ENCODE data around the gene ETHE1. TPM values are rescaled to one million over a fixed set of nuclear protein-coding genes. Genes with fewer than 3 reads are reported as not detected.

The ETHE1 gene
- total and polyA plus RNA-seq, 7 experiments from 2014 or later, result 20.3 to 59.3 (median 25.4) TPM

DNA sequence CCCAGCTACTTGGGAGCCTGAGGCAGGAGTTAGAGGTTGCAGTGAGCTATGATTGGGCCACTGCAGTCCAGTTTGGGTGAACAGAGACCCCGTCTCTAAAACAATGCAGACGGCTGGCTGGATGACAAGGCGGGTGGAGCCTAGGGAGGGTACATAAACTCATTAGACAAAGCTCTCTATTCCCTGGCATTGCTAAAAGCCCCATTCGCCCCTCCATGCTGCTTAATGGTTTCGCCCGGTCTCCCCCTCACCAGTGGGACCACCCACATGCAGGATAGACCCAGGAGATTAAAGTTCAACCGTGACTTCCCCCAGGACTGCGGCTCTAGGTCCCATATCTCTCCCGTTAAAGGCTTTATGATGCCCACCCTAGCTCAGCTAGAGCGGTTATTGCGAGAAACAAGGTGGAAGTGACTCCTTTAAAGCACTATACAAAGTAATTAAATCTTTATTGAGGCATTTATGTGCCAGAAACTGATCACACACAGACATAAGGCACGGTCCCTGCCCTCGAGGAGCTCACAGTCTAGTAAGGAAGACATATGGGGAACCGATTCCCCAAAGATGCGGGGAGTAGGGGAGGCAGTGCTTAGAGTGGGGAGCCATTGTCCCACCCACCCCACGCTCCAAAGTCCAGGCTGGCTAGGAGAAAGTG is 66.5 kb downstream of the ETHE1 start:
- Histone ChIP-seq H3K27me3 (ENCODE audit: control insufficient read depth in 2 of 2, insufficient read depth in 2 of 2, low read length in 2 of 2) (no peaks in the 10 kb centered on the region), H3K36me3 (ENCODE audit: control insufficient read depth in 2 of 3, insufficient read depth in 3 of 3, low read length in 3 of 3) (no peaks in the 10 kb centered on the region), H3K4me3 (ENCODE audit: low read length) (no peak overlapping the region), H3K27ac (ENCODE audit: low read depth, low read length) (no peak overlapping the region), H3K9me3 (ENCODE audit: control insufficient read depth in 2 of 3, low read length in 3 of 3) (no peaks in the 10 kb centered on the region), H3K4me1 (ENCODE audit: control insufficient read depth in 2 of 2, insufficient read depth in 2 of 2, low read length in 2 of 2) (peaks cover 6% of the 10 kb centered on the region in 2 donors)
- Mint-ChIP-seq H3K27ac (peak overlapping the region in 6 of 9 donors; percentile 4 to 72 (median 20)), H3K4me3 (peak overlapping the region in 3 of 10 donors; percentile 1 to 87 (median 5)), H3K4me1 (peaks cover 8 to 43% (median 33%) of the 10 kb centered on the region in 7 donors), H3K27me3 (peaks cover 0 to 4% (median 0%) of the 10 kb centered on the region in 5 donors), H3K36me3 (peaks cover 0 to 8% (median 0%) of the 10 kb centered on the region in 5 donors), H3K9me3 (no peaks in the 10 kb centered on the region)
- DNase-seq (no peak), ATAC-seq (no peak)
- POLR2A ChIA-PET, result interaction anchor here (0.5 to 1.2 kb wide), 3 partner anchors 9 to 160 kb away, joined by 3 read pairs; no protein-coding TSS in a partner anchor
- CTCF ChIA-PET, result interaction anchor here (0.6 to 5.2 kb wide), 3 partner anchors 13 to 69 kb away, joined by 3 to 31 read pairs (median 4); no protein-coding TSS in a partner anchor
- intact Hi-C loops (cut with micrococcal nuclease), result loop anchor here in 1 of 2 donors (5.0 to 10.0 kb wide), 3 partner anchors 117 to 294 kb away; partner anchors contain the start of genes IRGQ, PINLYP, SMG9 and XRCC1

DNA sequence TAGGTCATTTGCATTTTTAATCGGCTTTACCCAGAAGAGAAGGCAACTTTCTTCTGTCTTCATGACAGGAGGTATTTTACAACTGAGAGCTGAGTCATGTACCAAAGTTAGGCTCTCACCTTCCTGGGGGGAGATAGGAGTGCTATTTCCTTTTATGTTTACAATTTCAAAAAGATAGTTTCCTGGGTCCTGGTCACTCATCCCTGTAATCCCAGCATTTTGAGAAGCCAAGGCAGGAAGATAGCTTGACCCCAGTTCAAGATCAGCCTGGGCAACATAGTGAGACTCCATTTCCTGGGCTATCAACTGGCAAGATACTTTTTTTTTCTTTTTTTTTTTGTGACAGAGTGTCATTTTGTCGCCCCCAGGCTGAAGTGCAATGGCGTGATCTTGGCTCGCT is 69.2 kb downstream of the ETHE1 start:
- no peaks in the 10 kb centered on the region for H3K9me3 ChIP-seq (ENCODE audit: control insufficient read depth in 2 of 3, low read length in 3 of 3)
- POLR2A ChIA-PET, result interaction anchor here (0.6 to 1.3 kb wide), 3 partner anchors 16 to 37 kb away, joined by 3 to 9 read pairs (median 3); no protein-coding TSS in a partner anchor
- intact Hi-C loops (cut with micrococcal nuclease), result no loop called here
- peaks cover 2 to 30% (median 21%) of the 10 kb centered on the region in 7 donors for H3K4me1 Mint-ChIP-seq
- DNase-seq (no peak), ATAC-seq (no peak)
- no peaks in the 10 kb centered on the region for H3K4me1 ChIP-seq (ENCODE audit: control insufficient read depth in 2 of 2, insufficient read depth in 2 of 2, low read length in 2 of 2)
- peaks cover 0 to 9% (median 0%) of the 10 kb centered on the region in 5 donors for H3K36me3 Mint-ChIP-seq
- no peaks in the 10 kb centered on the region for H3K9me3 Mint-ChIP-seq
- H3K27me3 Mint-ChIP-seq, result peaks cover 0 to 6% (median 0%) of the 10 kb centered on the region in 5 donors
- H3K4me3 ChIP-seq (ENCODE audit: low read length), result no peak overlapping the region
- H3K4me3 Mint-ChIP-seq, result no peak overlapping the region
- H3K27ac ChIP-seq (ENCODE audit: low read depth, low read length), result no peak overlapping the region
- H3K27me3 ChIP-seq (ENCODE audit: control insufficient read depth in 2 of 2, insufficient read depth in 2 of 2, low read length in 2 of 2), result no peaks in the 10 kb centered on the region
- H3K27ac Mint-ChIP-seq, result no peak overlapping the region
- no peaks in the 10 kb centered on the region for H3K36me3 ChIP-seq (ENCODE audit: control insufficient read depth in 2 of 3, insufficient read depth in 3 of 3, low read length in 3 of 3)
- CTCF ChIA-PET, result interaction anchor here (1.1 to 2.5 kb wide), 2 partner anchors 11 to 62 kb away, joined by 4 to 8 read pairs; no protein-coding TSS in a partner anchor

Other genes starting within 250 kb of the ETHE1 start
- gene CD177, start 173.5 kb downstream of the ETHE1 start, total RNA-seq, result not detected
- gene CD177, start 173.5 kb downstream of the ETHE1 start, polyA plus RNA-seq, result not detected
- gene TEX101, start 112.3 kb downstream of the ETHE1 start, total RNA-seq, result 1 to 10 TPM in 1 of 5 experiments, not detected in 4; 1.1 TPM
- not detected for gene TEX101, start 112.3 kb downstream of the ETHE1 start, polyA plus RNA-seq
- gene LYPD3, start 61.6 kb downstream of the ETHE1 start, total RNA-seq, result 10 to 100 TPM in 1 of 5 experiments, 1 to 10 TPM in 4; 1.1 to 30.6 (median 6.1) TPM
- 1 to 10 TPM; 6.5 to 9.1 TPM for gene LYPD3, start 61.6 kb downstream of the ETHE1 start, polyA plus RNA-seq
- gene PHLDB3, start 22.5 kb downstream of the ETHE1 start, total RNA-seq, result 10 to 100 TPM; 24.5 to 98.8 (median 43.3) TPM
- gene PHLDB3, start 22.5 kb downstream of the ETHE1 start, polyA plus RNA-seq, result 1 to 10 TPM; 4.5 to 6.5 TPM
- 10 to 100 TPM in 2 of 5 experiments, 1 to 10 TPM in 3; 4.5 to 10.7 (median 5.6) TPM for gene ZNF575, start 6.0 kb upstream of the ETHE1 start, total RNA-seq
- gene ZNF575, start 6.0 kb upstream of the ETHE1 start, polyA plus RNA-seq, result 1 to 10 TPM; 2.7 to 3.5 TPM
- gene XRCC1, start 48.3 kb upstream of the ETHE1 start, total RNA-seq, result 10 to 100 TPM; 32.0 to 36.1 (median 35.4) TPM
- 10 to 100 TPM; 27.2 to 34.8 TPM for gene XRCC1, start 48.3 kb upstream of the ETHE1 start, polyA plus RNA-seq
- 1 to 10 TPM in 2 of 5 experiments, under 1 TPM in 3; 0.27 to 5.8 (median 0.59) TPM for gene PINLYP, start 48.6 kb upstream of the ETHE1 start, total RNA-seq
- under 1 TPM in 1 of 2 donors, not detected in 1; 0.49 TPM for gene PINLYP, start 48.6 kb upstream of the ETHE1 start, polyA plus RNA-seq
- 10 to 100 TPM; 13.5 to 43.8 (median 18.9) TPM for gene IRGQ, start 68.9 kb upstream of the ETHE1 start, total RNA-seq
- gene IRGQ, start 68.9 kb upstream of the ETHE1 start, polyA plus RNA-seq, result 1 to 10 TPM in 1 of 2 donors, under 1 TPM in 1; 0.32 to 1.1 TPM
- 10 to 100 TPM in 4 of 5 experiments, 1 to 10 TPM in 1; 9.4 to 20.6 (median 19.5) TPM for gene ZNF576, start 69.4 kb upstream of the ETHE1 start, total RNA-seq
- 10 to 100 TPM in 1 of 2 donors, 1 to 10 TPM in 1; 8.6 to 15.7 TPM for gene ZNF576, start 69.4 kb upstream of the ETHE1 start, polyA plus RNA-seq
- gene SRRM5, start 84.9 kb upstream of the ETHE1 start, total RNA-seq, result 1 to 10 TPM in 3 of 5 experiments, under 1 TPM in 2; 0.56 to 1.7 (median 1.1) TPM
- gene SRRM5, start 84.9 kb upstream of the ETHE1 start, polyA plus RNA-seq, result 1 to 10 TPM in 1 of 2 donors, under 1 TPM in 1; 0.97 to 1.3 TPM
- gene ZNF428, start 92.4 kb upstream of the ETHE1 start, total RNA-seq, result 10 to 100 TPM; 21.7 to 29.1 (median 25.9) TPM
- gene ZNF428, start 92.4 kb upstream of the ETHE1 start, polyA plus RNA-seq, result 10 to 100 TPM; 13.1 to 16.1 TPM
- gene CADM4, start 112.6 kb upstream of the ETHE1 start, total RNA-seq, result under 1 TPM; 0.35 to 0.97 (median 0.51) TPM
- 1 to 10 TPM in 1 of 2 donors, under 1 TPM in 1; 0.34 to 2.0 TPM for gene CADM4, start 112.6 kb upstream of the ETHE1 start, polyA plus RNA-seq
- gene PLAUR, start 143.0 kb upstream of the ETHE1 start, total RNA-seq, result 100 to 1,000 TPM in 1 of 5 experiments, 10 to 100 TPM in 2, 1 to 10 TPM in 2; 3.2 to 358 (median 14.4) TPM
- gene PLAUR, start 143.0 kb upstream of the ETHE1 start, polyA plus RNA-seq, result 1 to 10 TPM in 1 of 2 donors, under 1 TPM in 1; 0.77 to 3.2 TPM
- gene IRGC, start 188.9 kb upstream of the ETHE1 start, total RNA-seq, result not detected
- gene IRGC, start 188.9 kb upstream of the ETHE1 start, polyA plus RNA-seq, result not detected
- 10 to 100 TPM; 48.5 to 75.9 (median 53.9) TPM for gene SMG9, start 227.8 kb upstream of the ETHE1 start, total RNA-seq
- 1 to 10 TPM; 7.9 to 9.8 TPM for gene SMG9, start 227.8 kb upstream of the ETHE1 start, polyA plus RNA-seq

All from naive thymus-derived CD4-positive, alpha-beta T cell (primary cell).